K562 (cell line): ENCODE results near the gene SPSB1.

ENCODE experiments used
- CBX8 ChIP-seq: fragments of 200-600 bp; sonication (generic); IDR thresholded peaks from 2 replicates; pipeline ENCODE4 v1.6.1; 2012; ENCODE audit warnings: borderline replicate concordance, mixed run types, low read depth, mild to moderate bottlenecking, moderate library complexity, mixed read lengths, low read length, control low read depth, inconsistent platforms; ENCODE audit not compliant: poor library complexity, severe bottlenecking; ENCODE audit errors: extremely low read depth
- CHCHD3 ChIP-seq: fragments of 250-450 bp; sonication (Bioruptor Pico); IDR thresholded peaks from 2 replicates; pipeline ENCODE4 v2.1.2; 2022; ENCODE audit warnings: mild to moderate bottlenecking
- FOXM1 ChIP-seq, 2 experiments: fragments of 450-650 bp in 1 of 2; sonication (generic) in 1 of 2; formaldehyde crosslinking in 1 of 2; IDR thresholded peaks; 2 replicates each; pipeline versions ENCODE4 v1.6.1 to v1.9.0; 2017 to 2022; ENCODE audit warnings: low read depth in 2 of 2, mild to moderate bottlenecking in 2 of 2, missing genetic modification reagents in 1 of 2, moderate library complexity in 1 of 2
- KAT7 ChIP-seq: sonication (generic); formaldehyde crosslinking; IDR thresholded peaks from 2 replicates; pipeline ENCODE4 v1.8.0; 2022; ENCODE audit warnings: missing genetic modification reagents, mild to moderate bottlenecking, borderline replicate concordance
- MAFK ChIP-seq: IDR thresholded peaks from 2 replicates; pipeline ENCODE4 v1.6.1; 2011; ENCODE audit warnings: low read length, improper control_type of control experiment
- MBD2 ChIP-seq: sonication (generic); IDR thresholded peaks from 2 replicates; pipeline ENCODE4 v1.6.1; 2016; ENCODE audit warnings: low read depth, borderline replicate concordance
- MCM5 ChIP-seq: fragments of 450-650 bp; IDR thresholded peaks from 2 replicates; pipeline ENCODE4 v1.6.1; 2016; ENCODE audit warnings: low read depth
- SMC3 ChIP-seq: conservative IDR thresholded peaks from 2 replicates; pipeline ENCODE4 v1.6.1; 2011; ENCODE audit warnings: low read depth, low read length, improper control_type of control experiment; ENCODE audit not compliant: insufficient read depth
- SRSF3 ChIP-seq: fragments of 200-400 bp; formaldehyde crosslinking; IDR thresholded peaks from 2 replicates; pipeline ENCODE4 v1.6.1; 2016; ENCODE audit warnings: mild to moderate bottlenecking, low read length, moderate library complexity; ENCODE audit not compliant: insufficient read depth
- TAF1 ChIP-seq: IDR thresholded peaks from 2 replicates; pipeline ENCODE4 v1.6.1; 2011; ENCODE audit warnings: mild to moderate bottlenecking, low read length, moderate library complexity; ENCODE audit not compliant: insufficient read depth, control insufficient read depth, severe bottlenecking; ENCODE audit errors: extremely low read depth
- ZNF551 ChIP-seq: fragments of 250-450 bp; sonication (Bioruptor Pico); IDR thresholded peaks from 2 replicates; pipeline ENCODE4 v1.5.0; 2021; ENCODE audit warnings: mild to moderate bottlenecking, moderate library complexity
- TF ChIP-seq, protein P1 (sequence below), 3 experiments: IDR thresholded peaks in 2 of 3; conservative IDR thresholded peaks in 1 of 3; 2 replicates each; pipeline ENCODE4 v1.5.1; 2011 to 2012; ENCODE audit warnings: low read length in 3 of 3, mild to moderate bottlenecking in 3 of 3, control low read depth in 2 of 3, improper control_type of control experiment in 1 of 3, inconsistent platforms in 1 of 3, low read depth in 1 of 3, mixed read lengths in 1 of 3, moderate library complexity in 1 of 3; ENCODE audit not compliant: insufficient read depth in 2 of 3

DNA sequence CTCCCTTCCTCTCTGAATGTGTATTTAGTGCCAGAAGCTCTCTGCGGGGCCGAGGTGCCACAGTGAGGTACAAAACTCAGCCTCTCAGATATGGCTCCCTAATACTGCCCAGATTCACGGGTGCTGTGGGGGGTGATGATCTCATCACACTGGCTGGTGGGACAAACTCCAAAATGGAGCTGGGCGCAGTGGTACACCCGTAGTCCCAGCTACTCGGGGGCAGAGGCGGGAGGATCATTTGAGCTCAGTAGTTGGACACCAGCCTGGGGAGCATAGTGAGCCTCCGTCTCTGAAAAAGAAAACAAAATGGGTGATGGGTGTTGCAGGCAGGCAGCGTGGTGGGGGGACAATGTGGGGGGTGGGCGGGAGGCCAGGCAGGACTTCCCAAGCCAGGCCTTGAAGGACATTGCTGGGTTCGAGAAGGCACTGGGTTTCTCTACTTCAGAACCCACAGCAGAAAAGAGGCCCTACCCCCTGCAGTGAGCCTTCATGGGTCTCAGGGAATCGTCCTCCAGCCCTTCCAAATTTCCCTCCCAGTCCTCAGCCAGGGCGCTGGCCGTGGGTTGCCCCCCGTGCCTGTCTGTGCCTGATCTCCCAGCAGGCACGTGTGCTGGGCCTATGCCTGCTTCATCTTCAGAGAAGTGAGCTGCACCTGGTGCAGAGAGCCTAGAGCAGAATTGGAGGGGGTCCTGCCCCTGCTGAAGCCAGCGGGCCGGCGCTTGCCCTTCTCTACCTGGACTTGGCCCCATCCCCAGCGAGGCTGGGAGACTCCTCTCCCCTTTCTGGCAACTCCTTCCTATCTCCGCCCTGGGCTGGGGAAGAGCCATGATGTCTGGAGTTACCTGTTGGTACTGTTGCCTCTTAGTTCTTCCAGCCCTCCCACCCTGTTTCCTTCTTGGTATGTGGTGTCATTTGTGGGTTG is 44.1 kb upstream of the SPSB1 start:
- TF ChIP-seq KAT7 (CRISPR knock-in tag) = no peak
- no peak for TF ChIP-seq MCM5
- no peak for TF ChIP-seq CBX8
- TF ChIP-seq CHCHD3 = no peak
- no peak for TF ChIP-seq MAFK
- no peak for TF ChIP-seq MBD2
- TF ChIP-seq, protein P1, sequence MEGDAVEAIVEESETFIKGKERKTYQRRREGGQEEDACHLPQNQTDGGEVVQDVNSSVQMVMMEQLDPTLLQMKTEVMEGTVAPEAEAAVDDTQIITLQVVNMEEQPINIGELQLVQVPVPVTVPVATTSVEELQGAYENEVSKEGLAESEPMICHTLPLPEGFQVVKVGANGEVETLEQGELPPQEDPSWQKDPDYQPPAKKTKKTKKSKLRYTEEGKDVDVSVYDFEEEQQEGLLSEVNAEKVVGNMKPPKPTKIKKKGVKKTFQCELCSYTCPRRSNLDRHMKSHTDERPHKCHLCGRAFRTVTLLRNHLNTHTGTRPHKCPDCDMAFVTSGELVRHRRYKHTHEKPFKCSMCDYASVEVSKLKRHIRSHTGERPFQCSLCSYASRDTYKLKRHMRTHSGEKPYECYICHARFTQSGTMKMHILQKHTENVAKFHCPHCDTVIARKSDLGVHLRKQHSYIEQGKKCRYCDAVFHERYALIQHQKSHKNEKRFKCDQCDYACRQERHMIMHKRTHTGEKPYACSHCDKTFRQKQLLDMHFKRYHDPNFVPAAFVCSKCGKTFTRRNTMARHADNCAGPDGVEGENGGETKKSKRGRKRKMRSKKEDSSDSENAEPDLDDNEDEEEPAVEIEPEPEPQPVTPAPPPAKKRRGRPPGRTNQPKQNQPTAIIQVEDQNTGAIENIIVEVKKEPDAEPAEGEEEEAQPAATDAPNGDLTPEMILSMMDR (IDR thresholded peaks at IDR 0.05 in 2 of 3, conservative IDR thresholded peaks at IDR 0.05 in 1 of 3; ENCODE audit: insufficient read depth in 2 of 3, low read depth in 1 of 3, low read length in 3 of 3) = no peak
- no peak for TF ChIP-seq FOXM1 (IDR thresholded peaks at IDR 0.05; ENCODE audit: low read depth)
- no peak for TF ChIP-seq FOXM1 (CRISPR knock-in tag; IDR thresholded peaks at IDR 0.05; ENCODE audit: low read depth)
- no peak for TF ChIP-seq TAF1
- TF ChIP-seq SMC3 = no peak
- no peak for TF ChIP-seq ZNF551
- TF ChIP-seq SRSF3 = no peak
